ENCODE data around the gene KRT86.

- TF ChIP-seq POLR2A (IDR thresholded peaks at IDR 0.05), result no peak
- TF ChIP-seq, protein P1, sequence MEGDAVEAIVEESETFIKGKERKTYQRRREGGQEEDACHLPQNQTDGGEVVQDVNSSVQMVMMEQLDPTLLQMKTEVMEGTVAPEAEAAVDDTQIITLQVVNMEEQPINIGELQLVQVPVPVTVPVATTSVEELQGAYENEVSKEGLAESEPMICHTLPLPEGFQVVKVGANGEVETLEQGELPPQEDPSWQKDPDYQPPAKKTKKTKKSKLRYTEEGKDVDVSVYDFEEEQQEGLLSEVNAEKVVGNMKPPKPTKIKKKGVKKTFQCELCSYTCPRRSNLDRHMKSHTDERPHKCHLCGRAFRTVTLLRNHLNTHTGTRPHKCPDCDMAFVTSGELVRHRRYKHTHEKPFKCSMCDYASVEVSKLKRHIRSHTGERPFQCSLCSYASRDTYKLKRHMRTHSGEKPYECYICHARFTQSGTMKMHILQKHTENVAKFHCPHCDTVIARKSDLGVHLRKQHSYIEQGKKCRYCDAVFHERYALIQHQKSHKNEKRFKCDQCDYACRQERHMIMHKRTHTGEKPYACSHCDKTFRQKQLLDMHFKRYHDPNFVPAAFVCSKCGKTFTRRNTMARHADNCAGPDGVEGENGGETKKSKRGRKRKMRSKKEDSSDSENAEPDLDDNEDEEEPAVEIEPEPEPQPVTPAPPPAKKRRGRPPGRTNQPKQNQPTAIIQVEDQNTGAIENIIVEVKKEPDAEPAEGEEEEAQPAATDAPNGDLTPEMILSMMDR (IDR thresholded peaks at IDR 0.05), result no peak
These were observed 79.3 kb downstream of the KRT86 start for GRCh38 chr12:52353766-52354165.

Data from Peyer's patch (tissue), 4 donors.